Lung (tissue), 12 donors: Measurements from ENCODE around the gene HERC4. TPM values are rescaled to one million over a fixed set of nuclear protein-coding genes. Genes with fewer than 3 reads are reported as not detected.

Source experiments
- ATAC-seq: fragments of 200-7000 bp; cut with Tn5 transposase; one replicate; pipeline ENCODE4 v1.9.1; 2020; ENCODE audit warnings: moderate number of reproducible peaks; ENCODE audit not compliant: insufficient read depth, low FRiP score
- DNase-seq, 3 donors: peaks; one replicate each; pipeline ENCODE4 v3.0.0-alpha.2; 2013 to 2017
- H3K27ac ChIP-seq, 2 donors: one replicate each; pipeline ENCODE4 v1.5.1; 2013; ENCODE audit warnings: mild to moderate bottlenecking in 2 of 2, moderate library complexity in 2 of 2, control low read depth in 1 of 2, inconsistent platforms in 1 of 2, low read depth in 1 of 2, low read length in 1 of 2
- H3K27me3 ChIP-seq, 3 donors: one replicate each; pipeline ENCODE4 v1.5.1; 2013; ENCODE audit warnings: low read length in 2 of 3; ENCODE audit not compliant: control insufficient read depth in 3 of 3, insufficient read depth in 3 of 3
- H3K36me3 ChIP-seq, 4 donors: one replicate each; pipeline ENCODE4 v1.5.1; 2013; ENCODE audit warnings: low read length in 4 of 4, mild to moderate bottlenecking in 1 of 4, moderate library complexity in 1 of 4; ENCODE audit not compliant: control insufficient read depth in 4 of 4, insufficient read depth in 4 of 4
- H3K4me1 ChIP-seq, 5 donors: one replicate each; pipeline ENCODE4 v1.5.1; 2013; ENCODE audit warnings: low read length in 5 of 5, mild to moderate bottlenecking in 2 of 5, moderate library complexity in 1 of 5; ENCODE audit not compliant: control insufficient read depth in 5 of 5, insufficient read depth in 5 of 5
- H3K4me3 ChIP-seq: one replicate; pipeline ENCODE4 v1.5.1; 2013; ENCODE audit warnings: mild to moderate bottlenecking, control low read depth, moderate library complexity
- H3K9ac ChIP-seq, 2 donors: one replicate each; pipeline ENCODE4 v1.5.1; 2013; ENCODE audit warnings: low read length in 2 of 2, control low read depth in 1 of 2; ENCODE audit not compliant: insufficient read depth in 1 of 2
- H3K9me3 ChIP-seq, 4 donors: one replicate each; pipeline ENCODE4 v1.5.1; 2013; ENCODE audit warnings: low read length in 3 of 4, mild to moderate bottlenecking in 1 of 4, moderate library complexity in 1 of 4; ENCODE audit not compliant: control insufficient read depth in 4 of 4, insufficient read depth in 3 of 4
- WGBS, 2 donors: extraction: QIAGEN DNeasy Blood & Tissue Kit; methylation state at CpG; one replicate each; pipeline ENCODE4 v1.1.7; 2013; 5-methylcytosine and 5-hydroxymethylcytosine counted together
- polyA plus RNA-seq, 2 donors: library from polyadenylated mRNA; stranded (reverse); fragments of 200-250 nt; gene quantifications; one replicate each; pipeline ENCODE4 v1.2.1, GENCODE V29; 2013
- total RNA-seq, 2 donors: library from RNA; depleted of rRNA in 1 of 2; stranded (reverse); fragments of >200 nt in 1 of 2; gene quantifications; one replicate each; pipeline ENCODE4 v1.2.1, GENCODE V29; 2014 to 2021
- TF ChIP-seq, protein P1 (sequence below): IDR thresholded peaks from 2 replicates; pipeline ENCODE4 v1.5.1; 2012; ENCODE audit warnings: mild to moderate bottlenecking; ENCODE audit errors: control extremely low read depth, extremely low read depth
- donor health status: control.
- donor health status: control.
- donor health status: Bipolar disorder and iron deficiency.
- donor health status: healthy.
- donor health status: DM: yes; HTN: yes; CAD: no.

Gene HERC4
- total and polyA plus RNA-seq, 4 donors: 16.3 to 162 (median 32.5) TPM

DNA sequence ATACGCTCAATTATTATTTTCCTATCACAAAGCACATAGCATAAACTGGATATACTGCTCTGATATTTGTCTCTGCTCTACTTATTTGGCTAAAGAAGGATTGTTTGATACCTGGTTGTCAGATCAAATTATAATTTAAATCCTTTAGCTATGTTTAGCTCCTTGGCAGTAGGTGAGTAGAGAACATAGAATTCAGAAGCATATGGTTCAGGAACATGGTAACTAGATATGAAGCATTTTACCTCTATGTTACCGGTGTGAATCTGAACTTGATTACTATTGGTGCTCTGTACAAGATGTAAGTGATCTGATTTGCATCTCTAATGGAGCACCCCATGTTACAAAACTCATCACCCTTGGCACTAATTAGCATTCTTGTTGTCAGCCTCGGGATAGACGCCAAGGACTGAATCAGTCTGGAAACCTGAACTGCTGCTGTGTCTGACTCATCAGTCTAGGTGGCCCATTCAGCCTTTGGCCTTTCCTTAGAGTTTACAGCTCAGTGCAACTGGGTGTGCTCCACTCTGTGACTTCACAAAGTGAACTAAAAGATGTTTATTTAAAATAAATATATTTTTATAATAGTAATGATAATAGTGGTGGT is 21.9 kb upstream of the HERC4 start:
- DNase-seq: no peak
- no peak for ATAC-seq
- H3K9ac ChIP-seq: no peak overlapping the region

DNA sequence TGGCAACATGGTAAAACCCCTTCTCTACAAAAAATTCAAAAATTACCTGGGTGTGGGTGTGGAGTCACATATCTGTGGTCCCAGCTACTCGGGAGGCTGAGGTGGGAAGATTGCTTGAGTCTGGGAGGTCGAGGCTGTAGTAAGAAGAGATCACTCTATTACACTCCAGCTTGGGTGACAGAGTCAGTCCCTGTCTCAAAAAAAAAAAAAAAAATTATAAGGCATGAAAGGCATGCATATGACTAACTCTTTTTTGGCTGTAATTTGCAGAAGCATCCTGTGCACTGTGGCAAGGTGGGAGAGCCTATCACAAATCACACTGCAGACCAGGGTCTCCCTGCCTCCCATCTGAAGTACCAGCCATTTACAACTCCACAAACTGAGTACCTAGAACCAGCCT is 20.1 kb upstream of the HERC4 start:
- Histone ChIP-seq H3K27ac (peak overlapping the region in 1 of 2 donors; percentile 22), H3K4me3 (no peak overlapping the region), H3K9ac (no peak overlapping the region), H3K4me1 (peaks cover 0 to 2% (median 0%) of the 10 kb centered on the region in 5 donors), H3K9me3 (no peaks in the 10 kb centered on the region), H3K36me3 (no peaks in the 10 kb centered on the region), H3K27me3 (no peaks in the 10 kb centered on the region)
- ATAC-seq: no peak
- DNase-seq: no peak
- 70 to 87% methylated on average over 2 of the region's 2 CpGs for WGBS, 2 donors
- TF ChIP-seq, protein P1, sequence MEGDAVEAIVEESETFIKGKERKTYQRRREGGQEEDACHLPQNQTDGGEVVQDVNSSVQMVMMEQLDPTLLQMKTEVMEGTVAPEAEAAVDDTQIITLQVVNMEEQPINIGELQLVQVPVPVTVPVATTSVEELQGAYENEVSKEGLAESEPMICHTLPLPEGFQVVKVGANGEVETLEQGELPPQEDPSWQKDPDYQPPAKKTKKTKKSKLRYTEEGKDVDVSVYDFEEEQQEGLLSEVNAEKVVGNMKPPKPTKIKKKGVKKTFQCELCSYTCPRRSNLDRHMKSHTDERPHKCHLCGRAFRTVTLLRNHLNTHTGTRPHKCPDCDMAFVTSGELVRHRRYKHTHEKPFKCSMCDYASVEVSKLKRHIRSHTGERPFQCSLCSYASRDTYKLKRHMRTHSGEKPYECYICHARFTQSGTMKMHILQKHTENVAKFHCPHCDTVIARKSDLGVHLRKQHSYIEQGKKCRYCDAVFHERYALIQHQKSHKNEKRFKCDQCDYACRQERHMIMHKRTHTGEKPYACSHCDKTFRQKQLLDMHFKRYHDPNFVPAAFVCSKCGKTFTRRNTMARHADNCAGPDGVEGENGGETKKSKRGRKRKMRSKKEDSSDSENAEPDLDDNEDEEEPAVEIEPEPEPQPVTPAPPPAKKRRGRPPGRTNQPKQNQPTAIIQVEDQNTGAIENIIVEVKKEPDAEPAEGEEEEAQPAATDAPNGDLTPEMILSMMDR: no peak

More for the DNA sequence above, 21.9 kb upstream of the HERC4 start:
- Histone ChIP-seq H3K27ac (no peak overlapping the region), H3K9me3 (no peaks in the 10 kb centered on the region), H3K4me3 (no peak overlapping the region), H3K27me3 (no peaks in the 10 kb centered on the region), H3K36me3 (no peaks in the 10 kb centered on the region), H3K4me1 (peaks cover 0 to 4% (median 0%) of the 10 kb centered on the region in 5 donors)
- 61 to 85% methylated on average over 4 of the region's 4 CpGs for WGBS, 2 donors
- TF ChIP-seq, protein P1: no peak

DNA sequence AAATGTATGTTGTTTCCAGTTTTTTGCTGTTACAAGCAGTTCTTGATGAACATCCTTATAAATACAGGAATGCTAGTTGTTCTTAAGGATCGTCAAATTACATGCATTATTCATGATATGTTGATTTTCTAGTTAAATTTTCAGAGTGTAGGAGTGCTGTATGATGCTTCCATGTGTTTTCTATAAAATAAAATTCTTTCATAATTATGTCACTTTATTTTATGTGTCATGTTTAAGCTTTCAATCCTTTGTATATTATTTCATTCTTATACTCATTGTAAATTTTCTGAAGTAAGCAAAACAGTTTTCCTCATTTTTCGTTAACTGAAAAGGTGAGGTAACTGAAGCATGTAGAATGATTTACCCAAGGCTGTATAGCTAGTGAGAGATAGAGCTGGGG is 17.4 kb upstream of the HERC4 start:
- Histone ChIP-seq H3K27ac (no peak overlapping the region), H3K27me3 (no peaks in the 10 kb centered on the region), H3K36me3 (no peaks in the 10 kb centered on the region), H3K9me3 (no peaks in the 10 kb centered on the region), H3K4me1 (peaks cover 0 to 2% (median 0%) of the 10 kb centered on the region in 5 donors), H3K4me3 (no peak overlapping the region), H3K9ac (no peak overlapping the region)
- DNase-seq (no peak), ATAC-seq (no peak)
- TF ChIP-seq, protein P1: no peak
- 96% methylated on average over 2 of the region's 2 CpGs for WGBS, 2 donors

DNA sequence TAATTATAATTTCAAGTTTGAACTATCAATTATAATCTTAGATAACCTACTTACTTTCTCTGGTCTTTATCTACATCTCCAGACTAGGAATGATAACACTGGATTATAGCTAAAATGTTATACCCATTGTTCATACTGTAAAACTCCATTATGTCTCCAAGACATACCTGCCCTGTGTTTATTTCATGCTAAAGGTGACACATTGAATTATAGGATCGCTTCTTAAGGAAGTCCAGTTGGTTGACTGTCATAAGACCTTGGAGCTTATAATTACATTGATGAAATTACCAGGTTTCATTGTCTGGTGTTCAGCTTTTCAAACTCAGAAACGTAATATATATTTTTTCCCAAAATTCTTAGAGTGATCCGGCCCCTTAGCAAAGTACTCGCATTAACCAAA is 15.5 kb upstream of the HERC4 start:
- H3K4me1 ChIP-seq: peaks cover 0 to 2% (median 0%) of the 10 kb centered on the region in 5 donors
- TF ChIP-seq, protein P1: no peak
- no peaks in the 10 kb centered on the region for H3K9me3 ChIP-seq
- DNase-seq: no peak
- WGBS, 2 donors: 88 to 92% methylated on average over 4 of the region's 4 CpGs
- no peak overlapping the region for H3K4me3 ChIP-seq
- H3K9ac ChIP-seq: no peak overlapping the region
- no peak overlapping the region for H3K27ac ChIP-seq
- ATAC-seq: no peak
- H3K36me3 ChIP-seq: no peaks in the 10 kb centered on the region
- no peaks in the 10 kb centered on the region for H3K27me3 ChIP-seq
